Neural cell (in vitro differentiated cells): ENCODE measurements around the gene TPM2. TPM values are rescaled to one million over a fixed set of nuclear protein-coding genes. Genes with fewer than 3 reads are reported as not detected.

Experiments
- H2AFZ ChIP-seq: fragments of 200-600, 300-800 bp; sonication (generic), shearing (Covaris generic); 2 replicates; pipeline ENCODE4 v1.6.0; 2014; ENCODE audit warnings: low read depth, mild to moderate bottlenecking, antibody characterized with exemption, low read length, moderate library complexity
- H3F3A ChIP-seq: fragments of 200-600 bp; shearing (Covaris generic); 2 replicates; pipeline ENCODE4 v1.6.1; 2016; ENCODE audit warnings: mild to moderate bottlenecking, moderate library complexity, mixed read lengths, antibody characterized with exemption, low read length; ENCODE audit not compliant: insufficient read depth, poor library complexity, severe bottlenecking
- H3K27ac ChIP-seq: fragments of 200-600, 300-800 bp; sonication (generic), shearing (Covaris generic); 2 replicates; pipeline ENCODE4 v1.5.1; 2014; ENCODE audit warnings: mild to moderate bottlenecking, low read length, moderate library complexity
- H3K27me3 ChIP-seq: fragments of 300-800, 200-600 bp; sonication (generic), shearing (Covaris generic); 2 replicates; pipeline ENCODE4 v1.6.0; 2014; ENCODE audit warnings: mild to moderate bottlenecking, low read depth, low read length, moderate library complexity; ENCODE audit not compliant: insufficient read depth
- H3K36me3 ChIP-seq: fragments of 300-800, 200-600 bp; sonication (generic), shearing (Covaris generic); 2 replicates; pipeline ENCODE4 v1.5.1; 2014; ENCODE audit warnings: mild to moderate bottlenecking, antibody characterized with exemption, low read length, moderate library complexity; ENCODE audit not compliant: insufficient read depth
- H3K4me2 ChIP-seq: fragments of 300-800, 200-600 bp; sonication (generic), shearing (Covaris generic); 2 replicates; pipeline ENCODE4 v1.6.0; 2014; ENCODE audit warnings: mild to moderate bottlenecking, low read length
- H3K4me3 ChIP-seq: fragments of 300-800, 200-600 bp; sonication (generic), shearing (Covaris generic); 2 replicates; pipeline ENCODE4 v1.5.1; 2014; ENCODE audit warnings: mild to moderate bottlenecking, low read length, moderate library complexity
- H3K79me2 ChIP-seq: fragments of 200-600 bp; shearing (Covaris generic); replicated peaks from 2 replicates; pipeline ENCODE4 v1.6.0; 2014; ENCODE audit warnings: mild to moderate bottlenecking, low read length, moderate library complexity; ENCODE audit not compliant: insufficient read depth
- H3K9ac ChIP-seq: fragments of 300-800, 200-600 bp; sonication (generic), shearing (Covaris generic); 2 replicates; pipeline ENCODE4 v1.6.1; 2016; ENCODE audit warnings: mild to moderate bottlenecking, low read length, mixed read lengths
- H3K9me2 ChIP-seq: fragments of 200-600 bp; shearing (Covaris generic); 2 replicates; pipeline ENCODE4 v1.6.1; 2016; ENCODE audit warnings: mild to moderate bottlenecking, low read length, mixed read lengths; ENCODE audit not compliant: insufficient read depth
- H3K9me3 ChIP-seq: fragments of 200-600, 300-800 bp; sonication (generic), shearing (Covaris generic); 2 replicates; pipeline ENCODE4 v1.6.1; 2016; ENCODE audit warnings: mild to moderate bottlenecking, mixed run types, low read length, moderate library complexity, mixed read lengths
- H4K20me1 ChIP-seq: fragments of 200-600 bp; shearing (Covaris generic); 2 replicates; pipeline ENCODE4 v1.6.1; 2016; ENCODE audit warnings: mild to moderate bottlenecking, mixed run types; ENCODE audit not compliant: insufficient read depth
- EP300 ChIP-seq: fragments of 450-650 bp; conservative IDR thresholded peaks from 2 replicates; pipeline ENCODE4 v1.6.1; 2014; ENCODE audit warnings: antibody characterized with exemption, mild to moderate bottlenecking, moderate library complexity; ENCODE audit not compliant: poor library complexity, severe bottlenecking
- EZH2 ChIP-seq: fragments of 200-600, 300-800 bp; shearing (Covaris generic), sonication (generic); IDR thresholded peaks from 2 replicates; pipeline ENCODE4 v1.6.1; 2014; ENCODE audit warnings: antibody characterized with exemption, low read length, borderline replicate concordance, mild to moderate bottlenecking; ENCODE audit not compliant: insufficient read depth, poor library complexity, severe bottlenecking
- MXI1 ChIP-seq: fragments of 450-650 bp; conservative IDR thresholded peaks from 2 replicates; pipeline ENCODE4 v1.6.1; 2014; ENCODE audit warnings: antibody characterized with exemption, mild to moderate bottlenecking; ENCODE audit not compliant: poor library complexity, severe bottlenecking
- POLR2AphosphoS5 ChIP-seq: IDR thresholded peaks from 2 replicates; pipeline ENCODE4 v1.6.1; 2012
- RAD21 ChIP-seq: fragments of 450-650 bp; conservative IDR thresholded peaks from 2 replicates; pipeline ENCODE4 v1.6.1; 2014; ENCODE audit warnings: antibody characterized with exemption, mild to moderate bottlenecking, moderate library complexity
- SMC3 ChIP-seq: fragments of 450-650 bp; conservative IDR thresholded peaks from 2 replicates; pipeline ENCODE4 v1.6.1; 2014; ENCODE audit warnings: antibody characterized with exemption, mild to moderate bottlenecking, moderate library complexity; ENCODE audit not compliant: poor library complexity
- TAF1 ChIP-seq: IDR thresholded peaks from 2 replicates; pipeline ENCODE4 v1.6.1; 2012; ENCODE audit warnings: low read depth
- polyA plus RNA-seq: library from polyadenylated mRNA; depleted of rRNA; stranded (reverse); fragments of >200 nt; gene quantifications from 2 replicates; pipeline ENCODE4 v1.2.3, GENCODE V29; 2014
- TF ChIP-seq, protein P1 (sequence below): IDR thresholded peaks from 2 replicates; pipeline ENCODE4 v1.6.1; 2012; ENCODE audit warnings: borderline replicate concordance
- TF ChIP-seq, protein P2 (sequence below): fragments of 450-650 bp; IDR thresholded peaks from 2 replicates; pipeline ENCODE4 v1.5.1; 2014; ENCODE audit warnings: antibody characterized with exemption, mild to moderate bottlenecking, moderate library complexity; ENCODE audit not compliant: poor library complexity, severe bottlenecking

The TPM2 gene
- polyA plus RNA-seq, 1 donor from 2014 or later = not detected

DNA sequence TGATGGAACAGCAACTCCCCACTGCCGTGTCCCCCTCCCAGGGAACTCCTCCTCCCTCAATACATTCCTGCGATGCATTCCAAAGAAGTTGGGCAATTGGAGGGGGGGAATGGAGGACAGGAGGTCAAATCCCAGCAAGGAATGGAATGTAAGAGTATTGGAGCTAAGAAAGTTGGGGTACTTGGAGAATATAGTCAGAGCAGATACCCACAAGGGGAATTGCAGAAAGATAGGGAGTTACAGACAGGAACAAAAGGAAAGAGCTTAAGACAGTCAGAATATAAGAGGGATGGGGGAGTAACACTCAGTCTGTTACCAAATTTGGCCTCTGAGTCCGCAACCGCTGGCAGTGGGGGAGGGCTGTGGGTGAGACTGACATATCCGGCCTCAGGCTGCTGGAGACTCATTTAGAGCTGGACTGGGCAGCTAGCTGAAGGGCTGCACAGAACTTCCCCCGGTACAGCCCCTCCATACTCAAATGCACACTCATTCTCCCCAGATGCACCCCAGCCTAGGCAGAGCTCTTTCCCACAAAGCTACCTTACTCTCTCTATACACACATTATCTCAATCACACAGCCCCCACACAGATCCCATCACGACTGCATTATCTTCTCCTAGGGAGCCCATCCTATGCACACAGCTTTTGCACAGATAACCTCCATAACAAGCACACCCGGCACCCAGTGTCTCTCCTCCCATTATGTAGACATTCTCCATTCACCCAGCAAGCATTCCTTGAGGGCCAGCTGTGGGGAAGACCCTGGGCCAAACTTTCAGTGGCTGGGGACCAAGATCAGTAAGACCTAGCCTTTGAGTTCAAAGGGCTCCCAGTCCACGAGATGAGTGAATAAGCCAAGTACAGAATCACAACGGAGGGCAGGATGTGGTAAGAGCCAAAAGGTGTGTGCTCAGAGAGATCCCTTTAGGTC is 38.6 kb upstream of the TPM2 start:
- TF ChIP-seq, protein P1, sequence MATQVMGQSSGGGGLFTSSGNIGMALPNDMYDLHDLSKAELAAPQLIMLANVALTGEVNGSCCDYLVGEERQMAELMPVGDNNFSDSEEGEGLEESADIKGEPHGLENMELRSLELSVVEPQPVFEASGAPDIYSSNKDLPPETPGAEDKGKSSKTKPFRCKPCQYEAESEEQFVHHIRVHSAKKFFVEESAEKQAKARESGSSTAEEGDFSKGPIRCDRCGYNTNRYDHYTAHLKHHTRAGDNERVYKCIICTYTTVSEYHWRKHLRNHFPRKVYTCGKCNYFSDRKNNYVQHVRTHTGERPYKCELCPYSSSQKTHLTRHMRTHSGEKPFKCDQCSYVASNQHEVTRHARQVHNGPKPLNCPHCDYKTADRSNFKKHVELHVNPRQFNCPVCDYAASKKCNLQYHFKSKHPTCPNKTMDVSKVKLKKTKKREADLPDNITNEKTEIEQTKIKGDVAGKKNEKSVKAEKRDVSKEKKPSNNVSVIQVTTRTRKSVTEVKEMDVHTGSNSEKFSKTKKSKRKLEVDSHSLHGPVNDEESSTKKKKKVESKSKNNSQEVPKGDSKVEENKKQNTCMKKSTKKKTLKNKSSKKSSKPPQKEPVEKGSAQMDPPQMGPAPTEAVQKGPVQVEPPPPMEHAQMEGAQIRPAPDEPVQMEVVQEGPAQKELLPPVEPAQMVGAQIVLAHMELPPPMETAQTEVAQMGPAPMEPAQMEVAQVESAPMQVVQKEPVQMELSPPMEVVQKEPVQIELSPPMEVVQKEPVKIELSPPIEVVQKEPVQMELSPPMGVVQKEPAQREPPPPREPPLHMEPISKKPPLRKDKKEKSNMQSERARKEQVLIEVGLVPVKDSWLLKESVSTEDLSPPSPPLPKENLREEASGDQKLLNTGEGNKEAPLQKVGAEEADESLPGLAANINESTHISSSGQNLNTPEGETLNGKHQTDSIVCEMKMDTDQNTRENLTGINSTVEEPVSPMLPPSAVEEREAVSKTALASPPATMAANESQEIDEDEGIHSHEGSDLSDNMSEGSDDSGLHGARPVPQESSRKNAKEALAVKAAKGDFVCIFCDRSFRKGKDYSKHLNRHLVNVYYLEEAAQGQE = no peak
- TF ChIP-seq MXI1 = no peak
- no peak for TF ChIP-seq TAF1
- no peak for TF ChIP-seq EP300
- no peak for TF ChIP-seq EZH2
- no peak for TF ChIP-seq RAD21
- TF ChIP-seq, protein P2, sequence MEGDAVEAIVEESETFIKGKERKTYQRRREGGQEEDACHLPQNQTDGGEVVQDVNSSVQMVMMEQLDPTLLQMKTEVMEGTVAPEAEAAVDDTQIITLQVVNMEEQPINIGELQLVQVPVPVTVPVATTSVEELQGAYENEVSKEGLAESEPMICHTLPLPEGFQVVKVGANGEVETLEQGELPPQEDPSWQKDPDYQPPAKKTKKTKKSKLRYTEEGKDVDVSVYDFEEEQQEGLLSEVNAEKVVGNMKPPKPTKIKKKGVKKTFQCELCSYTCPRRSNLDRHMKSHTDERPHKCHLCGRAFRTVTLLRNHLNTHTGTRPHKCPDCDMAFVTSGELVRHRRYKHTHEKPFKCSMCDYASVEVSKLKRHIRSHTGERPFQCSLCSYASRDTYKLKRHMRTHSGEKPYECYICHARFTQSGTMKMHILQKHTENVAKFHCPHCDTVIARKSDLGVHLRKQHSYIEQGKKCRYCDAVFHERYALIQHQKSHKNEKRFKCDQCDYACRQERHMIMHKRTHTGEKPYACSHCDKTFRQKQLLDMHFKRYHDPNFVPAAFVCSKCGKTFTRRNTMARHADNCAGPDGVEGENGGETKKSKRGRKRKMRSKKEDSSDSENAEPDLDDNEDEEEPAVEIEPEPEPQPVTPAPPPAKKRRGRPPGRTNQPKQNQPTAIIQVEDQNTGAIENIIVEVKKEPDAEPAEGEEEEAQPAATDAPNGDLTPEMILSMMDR = no peak
- no peak for TF ChIP-seq POLR2AphosphoS5
- no peak for TF ChIP-seq SMC3

DNA sequence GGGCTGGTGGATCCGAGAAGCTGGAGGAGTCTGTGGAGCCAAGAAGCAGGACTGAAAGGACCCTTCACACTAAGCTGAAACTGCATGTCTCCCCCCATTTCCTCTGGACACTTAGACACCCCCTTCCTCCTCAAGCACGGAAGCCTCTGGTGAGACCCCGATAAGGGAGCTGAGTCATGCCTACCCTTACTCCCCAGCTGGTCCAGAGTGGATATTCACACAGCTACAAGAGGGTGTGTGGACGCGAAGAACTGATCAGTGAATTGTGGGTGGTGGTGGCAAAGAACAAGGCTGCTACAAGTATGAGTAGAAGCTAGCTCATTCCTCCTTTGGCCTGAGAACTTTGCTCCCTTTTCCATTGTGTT is 37.9 kb upstream of the TPM2 start:
- Histone ChIP-seq H3K36me3 (no peaks in the 10 kb centered on the region), H3K27ac (no peak overlapping the region), H3K4me2 (no peak overlapping the region), H3K9me3 (no peaks in the 10 kb centered on the region), H4K20me1 (no peaks in the 10 kb centered on the region), H2AFZ (no peak overlapping the region), H3K4me3 (no peak overlapping the region), H3F3A (no peaks in the 10 kb centered on the region), H3K27me3 (no peaks in the 10 kb centered on the region), H3K9ac (no peak overlapping the region), H3K79me2 (peaks cover 31% of the 10 kb centered on the region), H3K9me2 (no peaks in the 10 kb centered on the region)
- TF ChIP-seq POLR2AphosphoS5 = no peak
- TF ChIP-seq EZH2 = no peak

More for the DNA sequence above, 38.6 kb upstream of the TPM2 start:
- Histone ChIP-seq H3K9me2 (no peaks in the 10 kb centered on the region), H3K36me3 (no peaks in the 10 kb centered on the region), H3K4me2 (no peak overlapping the region), H4K20me1 (no peaks in the 10 kb centered on the region), H3F3A (no peaks in the 10 kb centered on the region), H3K9ac (no peak overlapping the region), H3K79me2 (peaks cover 31% of the 10 kb centered on the region), H3K27me3 (no peaks in the 10 kb centered on the region), H3K4me3 (no peak overlapping the region), H3K9me3 (no peaks in the 10 kb centered on the region), H2AFZ (no peak overlapping the region), H3K27ac (no peak overlapping the region)
